Stimulated activated CD4-positive, alpha-beta T cell treated with anti-CD3 and anti-CD28 coated beads, Interleukin-2, amount 100 ng/mL, for 24 hours (primary cell): ENCODE measurements around the gene FEM1A.
"Not testable (repeated sequence)": the region's sequence is repeated elsewhere in the genome, so short reads cannot be mapped to it uniquely, and the experiment has no call there.

Experiments
- DNase-seq, 2 donors: peaks; one replicate each; pipeline ENCODE4 v3.0.0-alpha.2; 2020

Gene FEM1A

DNA sequence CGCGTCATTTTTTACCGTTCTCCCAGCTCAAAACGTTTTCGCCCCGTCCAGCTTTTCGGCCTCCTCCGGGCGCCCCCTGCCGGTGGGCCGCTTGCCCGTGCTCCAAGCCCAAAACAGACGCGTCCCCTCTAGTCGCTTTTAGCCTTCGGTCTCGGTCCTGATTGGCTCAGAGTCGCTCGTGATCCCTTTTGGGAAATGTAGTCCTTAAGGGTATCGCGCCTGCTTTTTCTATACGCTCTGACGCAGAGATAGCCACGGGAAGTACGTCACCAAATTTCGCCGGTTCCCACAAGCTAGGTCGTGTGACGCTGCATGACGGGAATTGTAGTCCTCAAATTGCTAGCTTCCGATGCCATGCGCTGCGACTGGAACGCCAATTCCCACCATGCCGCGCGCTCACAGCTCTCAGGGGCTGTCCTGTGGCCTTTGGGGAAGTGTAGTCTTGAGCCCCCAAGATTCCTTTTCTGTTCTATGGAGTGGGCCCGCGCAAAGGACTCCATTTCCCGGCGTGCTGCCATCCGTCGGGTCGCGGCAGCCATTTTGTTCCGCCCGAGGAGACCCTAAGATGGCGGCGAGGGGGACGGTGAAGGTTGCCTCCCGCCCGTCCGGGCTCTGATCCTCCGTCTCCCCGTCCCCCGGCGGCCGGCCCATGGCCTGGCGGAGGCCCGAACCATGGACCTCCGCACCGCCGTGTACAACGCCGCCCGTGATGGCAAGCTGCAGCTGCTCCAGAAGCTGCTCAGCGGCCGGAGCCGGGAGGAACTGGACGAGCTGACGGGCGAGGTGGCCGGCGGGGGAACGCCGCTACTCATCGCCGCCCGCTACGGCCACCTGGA, at the start of gene FEM1A:
Gene FEM1A (plus strand): TSS at position 552 of the 836 bp plus-strand sequence. CDS start 121 bp downstream, at position 673.
- DNase-seq, result peak; percentile 98 to 99

GRCh38 chr19:4742723-4743646, 48.5 kb upstream of the FEM1A start:
- DNase-seq, result no peak

GRCh38 chr19:4744451-4745174, 46.9 kb upstream of the FEM1A start:
- DNase-seq, result no peak

DNA sequence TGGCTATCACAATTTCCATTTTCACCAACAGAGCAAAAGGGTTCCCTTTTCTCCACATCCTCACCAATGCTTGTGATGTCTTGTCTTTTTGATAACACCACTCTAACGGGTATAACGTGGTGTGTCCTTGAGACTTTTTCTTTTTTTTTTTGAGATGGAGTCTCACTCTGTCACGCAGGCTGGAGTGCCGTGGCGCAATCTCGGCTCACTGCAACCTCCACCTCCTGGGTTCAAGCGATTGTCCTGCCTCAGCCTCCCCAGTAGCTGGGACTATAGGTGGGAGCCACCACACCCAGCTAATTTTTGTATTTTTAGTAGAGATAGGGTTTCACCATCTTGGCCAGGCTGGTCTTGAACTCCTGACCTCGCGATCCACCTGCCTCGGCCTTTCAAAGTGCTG, 46.4 kb upstream of the FEM1A start:
- DNase-seq, result not testable (repeated sequence)

GRCh38 chr19:4745986-4746385, 45.5 kb upstream of the FEM1A start:
- no peak for DNase-seq

DNA sequence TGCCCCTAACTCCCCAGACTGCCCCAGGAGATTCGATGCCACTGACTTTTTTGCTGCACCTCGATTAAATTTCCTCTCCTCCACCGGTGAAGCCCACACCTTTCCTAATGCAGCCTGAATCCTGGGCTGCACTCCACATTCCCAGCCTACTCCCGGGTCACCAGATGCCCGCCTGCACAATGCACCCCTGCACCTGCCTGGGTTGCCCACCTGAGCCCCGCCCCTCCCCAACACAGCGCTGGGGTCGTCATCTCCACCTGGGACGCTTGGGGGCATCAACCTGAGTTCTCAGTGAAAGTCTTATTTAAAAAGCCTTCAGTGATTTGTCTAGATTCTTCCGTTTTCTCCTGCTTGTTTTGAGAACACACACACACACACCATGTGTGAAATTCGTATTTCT, 43.3 kb upstream of the FEM1A start:
- DNase-seq, result no peak

DNA sequence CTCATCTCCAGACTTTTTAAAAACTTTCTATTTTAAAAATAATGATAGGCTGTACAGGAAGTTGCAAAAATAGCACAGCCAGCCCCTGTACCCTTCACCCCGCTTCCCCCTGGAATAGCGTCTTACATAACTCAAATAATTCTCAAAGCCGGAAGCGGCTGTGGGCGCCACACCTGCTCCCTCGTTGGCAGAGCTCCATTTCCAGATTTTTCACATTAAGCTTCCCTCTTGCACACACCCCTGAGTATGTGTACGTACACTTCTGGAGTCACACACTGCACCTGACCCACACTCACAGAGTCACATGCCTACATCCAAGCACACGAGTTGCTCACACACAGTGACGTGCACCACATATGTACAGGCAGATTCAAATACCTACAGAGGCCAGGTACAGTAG, 42.9 kb upstream of the FEM1A start:
- DNase-seq, result no peak

DNA sequence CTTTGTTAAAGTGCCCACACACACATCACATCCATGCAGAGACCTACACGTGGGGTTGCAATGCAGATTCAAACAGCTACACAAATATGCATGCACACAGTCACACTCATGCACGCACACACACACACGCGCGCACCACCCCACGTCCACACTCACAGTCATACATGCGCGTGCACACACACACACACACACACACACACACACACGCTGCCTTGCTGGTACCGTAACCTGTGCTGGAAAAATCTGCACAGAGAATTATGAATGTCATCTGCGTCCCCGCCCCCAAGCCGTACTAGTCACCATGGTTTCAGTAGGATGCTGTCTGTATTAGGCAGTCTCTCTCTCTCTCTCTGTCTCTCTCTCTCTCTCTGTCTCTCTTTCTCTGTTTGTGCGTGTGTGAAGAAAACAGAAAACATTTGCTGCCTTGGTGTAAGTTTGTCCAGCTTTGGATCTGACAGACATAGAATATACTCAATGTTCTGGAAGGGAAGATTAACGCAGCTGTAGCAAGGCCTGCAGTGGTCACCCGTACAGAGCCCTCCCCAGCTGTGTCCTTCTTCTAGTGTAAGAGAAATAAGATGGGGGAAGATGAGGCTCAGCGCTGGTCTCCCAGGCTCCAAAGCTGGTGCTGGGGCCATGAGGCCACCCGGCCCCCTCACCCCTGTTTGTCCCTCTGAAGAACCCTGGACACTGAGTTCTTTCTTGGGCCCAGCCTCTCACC, 41.5 kb upstream of the FEM1A start:
- DNase-seq, result no peak

GRCh38 chr19:4754248-4754647, 37.3 kb upstream of the FEM1A start:
- no peak for DNase-seq

DNA sequence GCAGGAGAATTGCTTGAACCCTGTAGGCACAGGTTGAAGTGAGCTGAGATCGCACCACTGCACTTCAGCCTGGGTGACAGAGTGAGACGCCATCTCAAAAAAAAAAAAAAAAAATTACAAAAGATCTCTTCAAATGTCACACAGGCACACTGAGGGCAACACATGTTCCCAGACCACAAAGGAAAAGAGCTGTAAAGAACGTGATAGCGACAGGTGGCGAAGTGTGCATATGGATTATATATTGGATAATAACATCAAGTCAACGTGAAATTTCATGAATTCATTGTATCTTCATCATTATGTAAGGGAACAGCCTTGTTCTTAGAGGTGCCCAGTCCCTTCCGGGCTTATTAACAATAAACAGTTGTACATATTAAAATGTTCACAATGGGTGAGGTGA, 36.1 kb upstream of the FEM1A start:
- no peak for DNase-seq

DNA sequence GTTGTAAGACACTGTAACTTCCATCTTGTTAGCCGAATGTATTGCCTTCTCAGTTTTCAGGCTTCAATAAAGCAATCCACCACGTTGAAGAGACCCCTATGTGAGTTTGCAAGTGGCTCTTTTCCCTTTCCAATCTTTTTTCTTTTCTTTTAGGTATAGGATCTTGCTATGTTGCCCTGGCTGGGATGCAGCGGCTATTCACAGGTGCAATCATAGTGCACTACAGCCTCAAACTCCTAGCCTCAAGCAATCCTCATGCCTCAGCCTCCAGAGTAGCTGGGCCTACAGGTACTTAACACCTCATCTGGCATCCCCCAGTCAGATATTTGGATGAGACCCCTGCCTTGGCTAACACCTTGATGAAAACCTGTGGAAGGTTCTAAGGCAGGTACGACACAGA, 33.5 kb upstream of the FEM1A start:
- no peak for DNase-seq

DNA sequence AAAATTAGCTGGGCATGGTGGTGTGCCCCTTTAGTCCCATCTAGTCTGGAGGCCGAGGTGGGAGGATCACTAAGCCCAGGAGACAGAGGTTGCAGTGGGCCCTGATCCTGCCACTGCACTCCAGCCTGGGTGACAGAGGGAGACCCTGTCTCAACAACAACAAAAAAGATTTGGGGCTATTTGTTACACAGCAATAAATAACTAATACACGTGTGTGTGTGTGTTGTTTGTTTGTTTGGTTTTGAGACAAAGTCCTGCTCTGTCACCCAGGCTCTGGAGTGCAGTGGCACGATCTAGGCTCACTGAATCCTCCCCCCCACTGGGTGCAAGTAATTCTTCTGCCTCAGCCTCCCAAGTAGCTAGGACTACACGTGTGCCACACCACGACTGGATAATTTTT, 32.9 kb upstream of the FEM1A start:
- no peak for DNase-seq

GRCh38 chr19:4759388-4760284, 31.9 kb upstream of the FEM1A start:
- peak; percentile 57 to 78 for DNase-seq

DNA sequence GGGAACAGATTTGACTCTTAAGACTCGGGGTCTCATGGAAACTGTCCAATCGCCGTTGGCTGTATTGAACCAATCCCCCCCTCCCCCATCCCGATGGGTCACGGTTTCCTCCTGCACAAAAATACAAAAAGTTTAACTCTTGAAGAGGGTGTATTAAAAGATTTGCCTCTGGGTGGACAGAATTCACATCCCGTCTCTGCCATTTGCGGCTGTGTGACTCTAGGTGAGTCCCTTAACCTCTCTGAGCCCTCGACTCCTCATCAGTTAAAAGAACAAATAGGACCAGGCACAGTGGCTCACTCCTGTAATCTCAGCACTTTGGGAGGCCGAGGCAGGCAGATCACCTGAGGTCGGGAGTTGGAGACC, 31.3 kb upstream of the FEM1A start:
- no peak for DNase-seq

DNA sequence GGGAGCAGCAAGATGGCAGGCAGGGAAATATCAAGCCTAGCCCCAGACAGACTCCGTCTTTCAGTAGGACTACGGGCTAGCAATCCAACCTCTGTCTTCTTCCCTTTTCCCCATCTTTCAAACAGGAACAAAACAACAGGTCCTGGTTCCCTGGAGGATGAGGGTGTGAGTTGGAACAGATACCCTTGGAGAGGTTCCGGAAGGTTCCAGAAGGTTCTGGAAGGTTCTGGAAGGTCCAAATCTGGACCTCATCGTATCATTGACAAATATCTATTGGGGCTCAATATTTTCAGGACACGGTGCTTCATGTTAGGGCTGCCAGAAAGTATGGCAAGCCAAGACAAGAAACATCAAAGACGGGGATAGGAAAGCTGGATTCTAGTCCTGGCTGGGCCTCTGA, 28.5 kb upstream of the FEM1A start:
- DNase-seq, result no peak

DNA sequence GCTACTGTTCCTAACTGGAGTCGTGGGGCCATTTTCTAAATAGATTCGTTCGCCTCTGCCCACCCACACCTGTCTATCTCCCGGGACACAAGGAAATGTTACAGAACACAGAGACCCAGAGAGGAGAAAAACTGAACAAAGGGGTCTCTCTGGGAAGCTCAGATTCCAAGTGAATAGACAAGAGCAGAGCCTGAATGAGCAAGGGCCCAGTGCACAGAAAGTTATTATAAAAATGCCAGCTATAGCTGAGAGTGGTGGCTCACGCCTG, 27.2 kb upstream of the FEM1A start:
- no peak for DNase-seq

- peak; percentile 80 to 81 for DNase-seq
These were observed 22.4 kb upstream of the FEM1A start for GRCh38 chr19:4768934-4769777.

- DNase-seq, result no peak
These were observed 19.0 kb upstream of the FEM1A start for GRCh38 chr19:4772566-4772965.

- DNase-seq, result no peak
These were observed 18.4 kb upstream of the FEM1A start for GRCh38 chr19:4773047-4773640.

DNA sequence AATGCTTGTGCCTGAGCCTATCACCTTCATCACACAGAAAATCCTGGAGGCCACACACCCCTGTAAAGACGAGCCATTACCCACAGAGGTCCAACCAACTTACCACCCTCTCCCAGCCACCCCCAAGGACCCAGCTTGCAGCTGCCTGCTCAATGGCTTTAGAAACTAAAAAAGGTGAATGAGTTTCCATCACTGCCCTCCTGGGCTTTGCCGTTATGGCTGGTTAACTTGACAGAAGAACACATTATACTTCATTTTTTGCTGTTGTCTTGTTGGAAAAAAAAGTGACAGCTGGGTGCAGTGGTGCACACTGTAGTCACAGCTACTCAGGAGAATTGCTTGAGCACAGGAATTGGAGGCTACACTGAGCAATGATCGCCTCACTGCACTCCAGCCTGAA, 17.4 kb upstream of the FEM1A start:
- no peak for DNase-seq
